SIG-M5 treated with dmso at 0.1 percent for 504 hours (cell line): ENCODE measurements around the gene MFSD8.
"Not testable (repeated sequence)": the region's sequence is repeated elsewhere in the genome, so short reads cannot be mapped to it uniquely, and the experiment has no call there.

Experiments used
- DNase-seq: peaks from one replicate; lab custom pipeline; 2025; ENCODE audit not compliant: unreplicated experiment; lab: John Stamatoyannopoulos, UW

Gene MFSD8

GRCh38 chr4:127957105-127957504, 7.9 kb downstream of the MFSD8 start:
- DNase-seq: no peak

DNA sequence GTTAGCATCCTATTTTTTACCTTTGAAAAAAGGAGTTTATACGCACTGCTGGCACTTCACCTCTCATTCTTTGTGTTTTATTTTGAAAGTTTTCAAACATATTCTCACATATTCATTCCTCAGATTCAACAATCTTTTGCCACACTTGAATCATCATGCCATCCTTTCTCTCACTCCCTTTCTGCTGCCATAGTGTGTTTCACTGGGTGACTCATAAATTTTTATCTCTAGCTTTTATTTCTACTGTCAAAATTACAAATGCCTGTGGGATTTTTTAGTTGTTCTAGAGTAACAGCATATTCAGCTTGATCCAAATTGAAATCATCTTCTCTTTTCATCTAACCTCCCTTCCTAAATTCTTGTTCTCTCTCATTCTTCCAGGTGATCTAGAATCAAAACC, 28.0 kb downstream of the MFSD8 start:
- DNase-seq: no peak

DNA sequence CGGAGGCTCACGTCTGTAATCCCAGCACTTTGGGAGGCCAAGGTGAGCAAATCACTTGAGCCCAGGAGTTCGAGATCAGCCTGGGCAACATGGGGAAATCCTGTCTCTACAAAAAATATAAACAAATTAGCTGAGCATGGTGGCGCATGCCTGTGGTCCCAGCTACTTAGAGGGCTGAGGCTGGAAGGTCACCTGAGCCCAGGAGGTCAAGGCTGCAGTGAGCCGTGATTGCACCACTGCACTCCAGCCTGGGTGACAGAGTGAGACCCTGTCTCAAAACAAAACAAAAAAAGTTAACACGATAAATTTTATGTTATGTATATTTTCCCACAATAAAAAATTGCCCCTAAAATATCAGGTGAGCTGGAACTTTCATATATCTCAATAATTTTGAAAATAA, 33.1 kb downstream of the MFSD8 start:
- not testable (repeated sequence) for DNase-seq

- DNase-seq: no peak
These were observed 34.8 kb downstream of the MFSD8 start for GRCh38 chr4:127930175-127930574.

GRCh38 chr4:127925720-127926119, 39.3 kb downstream of the MFSD8 start:
- DNase-seq: not testable (repeated sequence)

- DNase-seq: no peak
These were observed 42.7 kb downstream of the MFSD8 start for GRCh38 chr4:127922226-127922625.

DNA sequence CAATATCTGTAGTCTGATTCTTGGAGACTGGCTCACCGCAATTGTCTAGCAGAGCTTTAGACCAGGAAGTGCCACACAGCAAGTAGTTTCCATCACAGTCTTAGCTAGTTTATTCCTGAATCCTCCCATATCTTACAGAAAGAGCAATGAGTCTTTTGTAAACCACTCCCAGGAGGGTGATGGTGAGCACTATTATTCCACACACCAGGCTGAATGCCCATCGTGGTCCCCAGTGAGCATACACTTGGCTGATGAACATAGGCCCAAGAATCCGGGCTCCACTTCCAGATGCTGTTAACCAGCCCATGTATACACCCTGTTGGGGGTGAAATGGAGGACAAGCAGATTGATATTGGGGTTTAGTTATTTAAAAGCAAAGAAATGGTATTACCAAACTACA, 44.5 kb downstream of the MFSD8 start:
- no peak for DNase-seq

DNA sequence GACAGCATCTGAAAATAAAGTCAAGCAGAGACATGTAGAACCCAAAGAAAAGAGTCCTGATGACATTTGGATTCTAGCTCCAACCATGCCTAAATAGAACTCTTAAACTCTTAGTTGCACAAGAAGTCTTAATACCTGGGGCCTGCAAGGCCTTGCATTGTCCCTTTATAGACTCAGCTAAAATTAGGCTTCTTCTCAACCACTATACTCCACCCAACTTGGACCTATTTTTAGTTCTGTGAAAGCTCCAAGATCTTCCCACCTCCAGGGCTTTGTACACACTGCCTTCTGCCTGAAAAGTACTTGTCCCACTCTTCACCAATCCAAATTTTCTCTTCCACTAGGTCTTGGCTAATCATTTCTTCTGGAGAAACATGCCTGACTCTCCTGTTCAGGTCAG, 47.8 kb downstream of the MFSD8 start:
- DNase-seq: no peak

- DNase-seq: no peak
These were observed 48.5 kb downstream of the MFSD8 start for GRCh38 chr4:127916512-127916911.

DNA sequence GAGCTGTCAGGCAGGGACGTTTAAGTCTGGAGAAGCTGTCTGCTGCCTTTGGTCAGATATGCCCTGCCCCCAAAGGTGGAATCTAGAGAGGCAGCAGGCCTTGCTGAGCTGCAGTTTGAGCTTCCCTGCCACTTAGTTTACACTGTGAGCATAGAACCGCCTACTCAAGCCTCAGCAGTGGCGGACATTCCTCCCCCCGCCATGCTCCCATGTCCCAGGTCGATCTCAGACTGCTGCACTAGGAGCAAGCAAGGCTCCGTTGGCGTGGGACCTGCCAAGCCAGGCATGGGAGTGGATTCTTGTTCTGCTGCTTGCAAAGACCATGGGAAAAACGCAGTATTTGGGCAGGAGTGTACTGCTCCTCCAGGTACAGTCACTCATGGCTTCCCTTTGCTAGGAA, 59.9 kb downstream of the MFSD8 start:
- no peak for DNase-seq

DNA sequence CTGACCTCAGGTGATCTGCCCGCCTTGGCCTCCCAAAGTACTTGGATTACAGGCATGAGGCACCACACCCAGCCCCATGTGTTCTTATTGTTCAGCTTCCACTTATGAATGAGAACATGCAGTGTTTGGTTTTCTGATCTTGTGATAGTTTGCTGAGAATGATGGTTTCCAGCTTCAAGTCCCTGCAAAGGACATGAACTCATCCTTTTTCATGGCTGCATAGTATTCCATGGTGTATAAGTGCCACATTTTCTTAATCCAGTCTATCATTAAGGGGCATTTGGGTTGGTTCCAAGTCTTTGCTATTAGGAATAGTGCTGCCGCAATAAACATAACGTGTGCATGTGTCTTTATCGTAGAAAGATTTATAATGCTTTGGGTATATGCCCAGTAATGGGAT, 65.3 kb downstream of the MFSD8 start:
- DNase-seq: not testable (repeated sequence)

GRCh38 chr4:127896528-127896927, 68.4 kb downstream of the MFSD8 start:
- no peak for DNase-seq

DNA sequence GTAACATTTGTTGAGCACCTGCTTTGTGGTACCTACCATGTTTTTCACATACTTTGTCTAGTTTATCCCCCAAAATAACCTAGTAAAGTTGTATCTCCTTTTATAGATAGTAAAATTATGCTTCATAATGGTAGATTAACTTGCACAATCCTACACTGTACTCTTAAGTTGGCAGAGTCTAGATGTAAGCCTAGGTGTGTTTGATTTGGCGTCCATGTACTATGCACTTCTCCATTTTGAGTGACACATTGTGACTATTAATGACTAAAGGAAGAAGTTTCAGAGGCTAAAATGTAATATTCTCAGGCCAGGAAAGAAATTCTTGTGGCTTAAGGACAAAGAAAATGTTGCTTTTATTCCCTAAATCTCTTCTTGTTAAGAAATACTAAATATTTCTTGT, 68.9 kb downstream of the MFSD8 start:
- no peak for DNase-seq

DNA sequence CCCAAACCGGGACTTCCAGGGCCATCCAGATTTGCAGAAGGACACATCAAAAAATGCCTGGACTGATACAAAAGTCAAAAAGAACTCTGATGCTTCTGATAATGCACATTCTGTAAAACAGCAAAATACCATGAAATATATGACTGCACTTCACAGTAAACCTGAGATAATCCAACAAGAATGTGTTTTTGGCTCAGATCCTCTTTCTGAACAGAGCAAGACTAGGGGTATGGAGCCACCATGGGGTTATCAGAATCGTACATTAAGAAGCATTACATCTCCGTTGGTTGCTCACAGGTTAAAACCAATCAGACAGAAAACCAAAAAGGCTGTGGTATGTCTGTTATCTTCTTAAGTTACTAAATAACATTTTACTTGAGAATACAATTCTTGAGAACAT, 75.1 kb downstream of the MFSD8 start:
- DNase-seq: no peak

DNA sequence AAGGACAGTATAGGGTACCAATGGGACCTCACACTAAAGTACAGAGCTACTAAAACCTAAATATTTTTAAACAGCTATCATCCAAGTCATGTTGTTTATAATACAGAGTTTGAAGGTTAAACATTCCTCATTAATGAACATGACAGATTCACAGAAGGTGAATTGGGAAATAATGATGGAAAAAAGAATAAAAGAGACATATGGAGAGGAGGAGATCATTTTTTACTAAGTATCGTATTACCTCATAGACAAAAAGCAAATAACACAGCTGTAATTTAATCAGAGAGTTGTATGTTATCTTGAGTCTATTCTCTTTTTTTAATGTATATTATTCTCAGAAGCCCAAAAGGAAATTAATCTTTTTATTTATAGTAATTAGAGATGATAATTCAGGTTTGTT, 76.4 kb downstream of the MFSD8 start:
- no peak for DNase-seq

GRCh38 chr4:127881563-127881864, 83.5 kb downstream of the MFSD8 start:
- no peak for DNase-seq

DNA sequence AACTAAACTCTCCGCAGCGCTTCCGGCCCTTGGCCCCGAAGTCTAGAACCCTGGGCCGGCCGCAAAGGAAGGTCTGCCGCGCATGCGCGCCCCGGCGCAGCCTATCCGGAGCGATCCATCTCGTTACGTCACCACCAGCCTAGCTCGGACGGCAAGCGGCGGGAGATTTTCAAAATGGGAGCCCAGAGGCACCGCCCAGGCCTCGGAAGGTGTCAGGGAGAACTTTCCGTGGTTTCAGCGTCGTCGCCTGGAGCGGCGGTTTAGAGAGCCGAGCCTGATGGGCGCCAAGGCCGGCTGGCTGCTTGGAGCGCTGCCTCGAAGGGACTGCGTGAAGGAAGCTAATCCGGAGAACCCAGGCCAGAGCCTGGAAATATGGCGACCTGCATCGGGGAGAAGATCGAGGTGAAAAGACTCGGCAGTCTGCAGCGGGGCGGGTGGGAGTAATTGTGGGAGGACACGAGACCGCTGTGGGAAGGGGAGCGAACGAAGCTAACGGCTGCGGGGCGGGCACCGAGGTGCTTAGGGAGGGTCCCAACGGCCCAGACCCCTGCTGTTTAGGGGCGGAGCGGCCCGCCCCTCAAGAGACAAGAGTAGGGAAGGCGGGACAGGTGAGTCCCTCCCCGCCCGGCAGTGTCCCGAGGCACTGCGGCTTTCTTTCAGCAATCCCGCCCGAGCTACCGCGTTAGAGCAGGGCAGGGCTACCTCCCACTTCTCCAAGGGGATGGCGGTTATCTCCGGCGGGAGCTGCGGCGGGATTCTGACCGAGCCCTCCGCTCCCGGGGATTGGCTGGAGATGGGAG, 84.0 kb downstream of the MFSD8 start, which contains the start of gene PLK4:
Gene PLK4, plus strand, starts transcription at position 131 of the 800 bp plus-strand sequence. Its CDS starts 242 bp downstream, at position 373.
- peak; percentile 96 for DNase-seq

GRCh38 chr4:127875791-127876190, 89.2 kb downstream of the MFSD8 start:
- no peak for DNase-seq

GRCh38 chr4:127870688-127871087, 94.3 kb downstream of the MFSD8 start:
- no peak for DNase-seq

DNA sequence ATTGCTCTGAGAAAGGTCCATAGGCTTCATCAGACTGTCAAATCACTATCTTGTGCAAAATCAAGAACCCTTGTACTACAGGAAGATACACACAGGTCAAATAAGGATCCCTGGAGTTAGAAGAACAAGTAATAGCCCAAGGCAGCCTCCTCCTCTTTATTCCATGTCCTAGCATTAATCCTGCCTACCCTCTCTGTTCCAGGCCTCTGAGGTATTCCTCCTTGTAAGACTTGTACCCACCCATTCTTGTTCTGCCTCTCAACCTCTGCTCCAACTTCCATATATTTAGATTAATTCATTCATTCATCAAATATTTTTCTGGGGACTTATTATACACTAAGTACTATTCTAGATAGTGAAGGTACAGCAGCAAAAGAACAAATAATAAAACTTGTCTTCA, 94.7 kb downstream of the MFSD8 start:
- no peak for DNase-seq

DNA sequence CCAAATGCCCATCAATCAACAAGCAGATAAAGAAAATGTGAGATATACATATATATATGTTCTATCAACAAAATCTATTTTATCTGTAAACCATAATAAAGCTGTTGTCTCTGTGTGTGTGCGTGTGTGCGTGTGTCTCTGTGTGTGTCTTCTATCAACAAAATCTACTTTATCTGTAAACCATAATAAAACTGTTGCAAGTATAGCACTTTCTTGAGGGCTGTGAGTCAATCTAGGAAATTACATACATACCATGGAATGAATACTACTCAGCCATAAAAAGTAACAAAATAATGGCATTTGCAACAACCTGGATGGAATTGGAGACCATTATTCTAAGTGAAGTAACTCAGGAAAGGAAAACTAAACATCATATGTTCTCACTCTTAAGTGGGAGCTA, 96.8 kb downstream of the MFSD8 start:
- no peak for DNase-seq
